ENCODE data around the gene HIVEP1.

HIVEP1 gene

GRCh38 chr6:12012038-12012557, at the start of gene HIVEP1:
HIVEP1 (plus strand) TSS chr6:12012312; CDS start chr6:12015629, 3,317 bp downstream.
- peak in 1 of 2 experiments; percentile 67 for DNase-seq

- no peak for DNase-seq
These were observed 48.2 kb upstream of the HIVEP1 start for GRCh38 chr6:11963756-11964500.

GRCh38 chr6:11964729-11965335, 47.3 kb upstream of the HIVEP1 start:
- DNase-seq = no peak

GRCh38 chr6:11965499-11965898, 46.6 kb upstream of the HIVEP1 start:
- DNase-seq = no peak

GRCh38 chr6:11968241-11968806, 43.8 kb upstream of the HIVEP1 start:
- no peak for DNase-seq

GRCh38 chr6:11969092-11969491, 43.0 kb upstream of the HIVEP1 start:
- DNase-seq = no peak

GRCh38 chr6:11970114-11970513, 42.0 kb upstream of the HIVEP1 start:
- no peak for DNase-seq

GRCh38 chr6:11971154-11971553, 41.0 kb upstream of the HIVEP1 start:
- no peak for DNase-seq

- no peak for DNase-seq
These were observed 39.8 kb upstream of the HIVEP1 start for GRCh38 chr6:11972270-11972669.

- no peak for DNase-seq
These were observed 39.3 kb upstream of the HIVEP1 start for GRCh38 chr6:11972806-11973205.

GRCh38 chr6:11973238-11973637, 38.9 kb upstream of the HIVEP1 start:
- DNase-seq = no peak

GRCh38 chr6:11974089-11974488, 38.0 kb upstream of the HIVEP1 start:
- no peak for DNase-seq

- no peak for DNase-seq
These were observed 36.6 kb upstream of the HIVEP1 start for GRCh38 chr6:11975353-11975977.

GRCh38 chr6:11976489-11976888, 35.6 kb upstream of the HIVEP1 start:
- no peak for DNase-seq

- DNase-seq = no peak
These were observed 34.9 kb upstream of the HIVEP1 start for GRCh38 chr6:11977193-11977592.

GRCh38 chr6:11977738-11978137, 34.4 kb upstream of the HIVEP1 start:
- DNase-seq = no peak

- no peak for DNase-seq
These were observed 33.7 kb upstream of the HIVEP1 start for GRCh38 chr6:11978169-11978987.

GRCh38 chr6:11979866-11980265, 32.2 kb upstream of the HIVEP1 start:
- DNase-seq = no peak

GRCh38 chr6:11983306-11983705, 28.8 kb upstream of the HIVEP1 start:
- no peak for DNase-seq

GRCh38 chr6:11987386-11987785, 24.7 kb upstream of the HIVEP1 start:
- DNase-seq = no peak

GRCh38 chr6:11989386-11989785, 22.7 kb upstream of the HIVEP1 start:
- DNase-seq = no peak

- DNase-seq = peak; percentile 22 to 57
These were observed 20.0 kb upstream of the HIVEP1 start for GRCh38 chr6:11992086-11992485.
